IMR-90 (cell line): ENCODE data around the gene DDX52. TPM values are rescaled to one million over a fixed set of nuclear protein-coding genes. Genes with fewer than 3 reads are reported as not detected.

Experiments
- ATAC-seq: fragments of 200-7000 bp; cut with Tn5 transposase; 2 replicates; pipeline ENCODE4 v1.9.1; 2020; ENCODE audit warnings: low read depth, mild to moderate bottlenecking, moderate library complexity
- BruUV-seq: library from RNA; stranded (reverse); fragments of 400-500 nt; replicated peaks from 2 replicates; lab custom pipeline; 2021; lab: Mats Ljungman, UMichigan
- CTCF ChIA-PET: fragments of 300-600 bp; formaldehyde crosslinking; extraction: SDS; loops from one replicate; lab custom pipeline; 2021; ENCODE audit warnings: antibody characterized with exemption; lab: Yijun Ruan, JAX
- POLR2A ChIA-PET: fragments of 300-600 bp; sonication (Branson Sonifier 250); formaldehyde crosslinking; loops from one replicate; lab custom pipeline; 2022; ENCODE audit warnings: antibody characterized with exemption; ENCODE audit not compliant: unreplicated experiment; lab: Charles Lee
- DNase-seq: peaks from one replicate; pipeline ENCODE4 v3.0.0; 2013
- H2AFZ ChIP-seq: replicated peaks from 2 replicates; pipeline ENCODE3; 2013; ENCODE audit warnings: low read length, mild to moderate bottlenecking; ENCODE audit not compliant: poor library complexity
- H2AK5ac ChIP-seq: 2 replicates; pipeline ENCODE4 v1.6.1; 2013; ENCODE audit warnings: low read depth, low read length, inconsistent platforms
- H2AK9ac ChIP-seq: replicated peaks from 2 replicates; pipeline ENCODE3; 2013; ENCODE audit warnings: mild to moderate bottlenecking, low read depth, low read length, moderate library complexity; ENCODE audit not compliant: poor library complexity
- H2BK120ac ChIP-seq: 2 replicates; pipeline ENCODE4 v1.6.1; 2013; ENCODE audit warnings: low read depth, low read length, inconsistent platforms
- H2BK15ac ChIP-seq: 3 replicates; pipeline ENCODE4 v1.6.1; 2013; ENCODE audit warnings: low read depth, low read length, inconsistent platforms
- H2BK20ac ChIP-seq: 2 replicates; pipeline ENCODE4 v1.6.1; 2013; ENCODE audit warnings: low read depth, mild to moderate bottlenecking, inconsistent platforms, low read length, moderate library complexity
- H2BK5ac ChIP-seq: 2 replicates; pipeline ENCODE4 v1.6.1; 2013; ENCODE audit warnings: mild to moderate bottlenecking, low read depth, low read length, inconsistent platforms; ENCODE audit not compliant: poor library complexity, severe bottlenecking
- H3K14ac ChIP-seq: replicated peaks from 2 replicates; pipeline ENCODE4 v1.6.1; 2013; ENCODE audit warnings: low read depth, low read length, inconsistent platforms
- H3K18ac ChIP-seq: 2 replicates; pipeline ENCODE4 v1.6.1; 2013; ENCODE audit warnings: low read depth, low read length, control low read depth
- H3K23ac ChIP-seq: 2 replicates; pipeline ENCODE4 v1.6.1; 2013; ENCODE audit warnings: low read depth, low read length, inconsistent platforms
- H3K27ac ChIP-seq: 2 replicates; pipeline ENCODE4 v1.5.1; 2013; ENCODE audit warnings: mild to moderate bottlenecking, control low read depth, low read length; ENCODE audit not compliant: insufficient read depth
- H3K27me3 ChIP-seq: 2 replicates; pipeline ENCODE4 v1.6.1; 2013; ENCODE audit warnings: low read length; ENCODE audit not compliant: control insufficient read depth, insufficient read depth
- H3K36me3 ChIP-seq: 2 replicates; pipeline ENCODE4 v1.6.1; 2013; ENCODE audit warnings: low read length, mixed read lengths; ENCODE audit not compliant: control insufficient read depth, insufficient read depth
- H3K4ac ChIP-seq: 2 replicates; pipeline ENCODE4 v1.6.1; 2013; ENCODE audit warnings: low read depth, low read length, inconsistent platforms
- H3K4me1 ChIP-seq: 2 replicates; pipeline ENCODE4 v1.6.1; 2013; ENCODE audit warnings: low read length, mixed read lengths; ENCODE audit not compliant: control insufficient read depth, insufficient read depth
- H3K4me2 ChIP-seq: 2 replicates; pipeline ENCODE4 v1.6.1; 2013; ENCODE audit warnings: low read depth, mild to moderate bottlenecking, control low read depth, low read length, moderate library complexity
- H3K4me3 ChIP-seq: 2 replicates; pipeline ENCODE4 v1.5.1; 2013; ENCODE audit warnings: low read depth, mild to moderate bottlenecking, control low read depth, low read length, moderate library complexity; ENCODE audit not compliant: insufficient read depth
- H3K56ac ChIP-seq: 2 replicates; pipeline ENCODE4 v1.6.1; 2013; ENCODE audit warnings: low read length, inconsistent platforms; ENCODE audit not compliant: insufficient read depth; ENCODE audit errors: extremely low read depth
- H3K79me1 ChIP-seq, 2 experiments: 2 replicates each; pipeline ENCODE4 v1.6.1; 2013; ENCODE audit warnings: low read length in 2 of 2, inconsistent platforms in 1 of 2, low read depth in 1 of 2
- H3K9ac ChIP-seq: 2 replicates; pipeline ENCODE4 v1.6.1; 2013; ENCODE audit warnings: low read depth, low read length, control low read depth
- H3K9me1 ChIP-seq: 2 replicates; pipeline ENCODE4 v1.6.1; 2013; ENCODE audit warnings: low read length, inconsistent platforms; ENCODE audit not compliant: insufficient read depth
- H3K9me3 ChIP-seq: 2 replicates; pipeline ENCODE4 v1.6.1; 2013; ENCODE audit warnings: low read length; ENCODE audit not compliant: control insufficient read depth, insufficient read depth
- H4K20me1 ChIP-seq: 2 replicates; pipeline ENCODE4 v1.6.1; 2013; ENCODE audit warnings: low read length, inconsistent platforms; ENCODE audit not compliant: insufficient read depth
- H4K5ac ChIP-seq: 2 replicates; pipeline ENCODE4 v1.6.1; 2013; ENCODE audit warnings: mild to moderate bottlenecking, low read depth, low read length, control low read depth
- H4K8ac ChIP-seq, 2 experiments: 2 replicates each; pipeline ENCODE4 v1.6.1; 2013; ENCODE audit warnings: low read depth in 2 of 2, low read length in 2 of 2, control low read depth in 1 of 2, inconsistent platforms in 1 of 2
- H4K91ac ChIP-seq: 2 replicates; pipeline ENCODE4 v1.6.1; 2013; ENCODE audit warnings: low read depth, low read length, inconsistent platforms; ENCODE audit not compliant: insufficient read depth
- CEBPB ChIP-seq: IDR thresholded peaks from 2 replicates; pipeline ENCODE4 v1.6.1; 2012; ENCODE audit warnings: low read depth, low read length, improper control_type of control experiment
- CHD1 ChIP-seq: IDR thresholded peaks from 2 replicates; pipeline ENCODE4 v1.6.1; 2012; ENCODE audit warnings: low read depth, low read length, improper control_type of control experiment
- MAFK ChIP-seq: IDR thresholded peaks from 2 replicates; pipeline ENCODE4 v1.6.1; 2012; ENCODE audit warnings: low read depth, low read length, improper control_type of control experiment
- MAZ ChIP-seq: IDR thresholded peaks from 2 replicates; pipeline ENCODE4 v1.6.1; 2012; ENCODE audit warnings: low read depth, mild to moderate bottlenecking, low read length, improper control_type of control experiment, moderate library complexity, borderline replicate concordance
- MXI1 ChIP-seq: IDR thresholded peaks from 2 replicates; pipeline ENCODE4 v1.6.1; 2012; ENCODE audit warnings: low read depth, mild to moderate bottlenecking, low read length, moderate library complexity, borderline replicate concordance
- NFE2L2 ChIP-seq: fragments of 150-350 bp; IDR thresholded peaks from 2 replicates; pipeline ENCODE4 v1.6.1; 2016; ENCODE audit warnings: low read depth, mild to moderate bottlenecking, low read length
- POLR2A ChIP-seq: IDR thresholded peaks from 2 replicates; pipeline ENCODE4 v1.6.1; 2012; ENCODE audit warnings: mild to moderate bottlenecking, low read depth, low read length
- RAD21 ChIP-seq: IDR thresholded peaks from 2 replicates; pipeline ENCODE4 v1.6.1; 2012; ENCODE audit warnings: low read length, improper control_type of control experiment
- RCOR1 ChIP-seq: IDR thresholded peaks from 2 replicates; pipeline ENCODE4 v1.6.1; 2012; ENCODE audit warnings: mild to moderate bottlenecking, low read length, improper control_type of control experiment; ENCODE audit not compliant: insufficient replicate concordance
- RFX5 ChIP-seq: IDR thresholded peaks from 2 replicates; pipeline ENCODE4 v1.8.0; 2012; ENCODE audit warnings: low read depth, mild to moderate bottlenecking, low read length, moderate library complexity
- SMC3 ChIP-seq: fragments of 150-350 bp; IDR thresholded peaks from 2 replicates; pipeline ENCODE4 v1.6.1; 2016; ENCODE audit warnings: low read depth, mild to moderate bottlenecking, antibody characterized with exemption, low read length, moderate library complexity
- WGBS, 2 experiments: methylation state at CpG; one replicate each; pipeline versions ENCODE4 v1.1.5 to v1.1.7; 2013; ENCODE audit warnings: missing lambda C conversion rate in 2 of 2; ENCODE audit not compliant: insufficient read length in 1 of 2; ENCODE audit errors: extremely low coverage in 2 of 2; 5-methylcytosine and 5-hydroxymethylcytosine counted together
- dilution Hi-C: fragments of 300-500 bp; cut with HindIII; formaldehyde crosslinking; loops from one replicate; pipeline ENCODE4 v1.14.3; 2018; ENCODE audit warnings: low sequenced_read_pairs; ENCODE audit not compliant: unreplicated experiment
- in situ Hi-C: fragments of 300-500 bp; cut with MboI; formaldehyde crosslinking; loops from 3 replicates; pipeline ENCODE4 v1.14.3; 2019; ENCODE audit warnings: low sequenced_read_pairs, inconsistent platforms, mixed read lengths
- intact Hi-C: fragments of 100-400 bp; cut with micrococcal nuclease; formaldehyde crosslinking; loops from 2 replicates; pipeline ENCODE4 v1.10.0; 2022
- polyA plus RNA-seq, 3 experiments: library from polyadenylated mRNA; depleted of rRNA; stranded (reverse); fragments of >200 nt; gene quantifications; 2 replicates each; pipeline ENCODE4 v1.2.3, GENCODE V29; 2012; ENCODE audit warnings: low replicate concordance in 1 of 3
- total RNA-seq: library from RNA; depleted of rRNA; stranded (reverse); fragments of >200 nt; gene quantifications from 2 replicates; pipeline ENCODE4 v1.2.3, GENCODE V29; 2012
- TF ChIP-seq, protein P1 (sequence below): conservative IDR thresholded peaks from 2 replicates; pipeline ENCODE4 v1.5.1; 2012; ENCODE audit warnings: mild to moderate bottlenecking, low read depth, low read length, improper control_type of control experiment
- TF ChIP-seq, protein P2 (sequence below): fragments of 150-350 bp; IDR thresholded peaks from 2 replicates; pipeline ENCODE4 v1.6.1; 2017; ENCODE audit warnings: mild to moderate bottlenecking, antibody characterized with exemption, low read length, low read depth

The DDX52 gene
- total and polyA plus RNA-seq, 2 of the 4 experiments (the other 2 are of a cell fraction), result 12.5 to 26.7 TPM

DNA sequence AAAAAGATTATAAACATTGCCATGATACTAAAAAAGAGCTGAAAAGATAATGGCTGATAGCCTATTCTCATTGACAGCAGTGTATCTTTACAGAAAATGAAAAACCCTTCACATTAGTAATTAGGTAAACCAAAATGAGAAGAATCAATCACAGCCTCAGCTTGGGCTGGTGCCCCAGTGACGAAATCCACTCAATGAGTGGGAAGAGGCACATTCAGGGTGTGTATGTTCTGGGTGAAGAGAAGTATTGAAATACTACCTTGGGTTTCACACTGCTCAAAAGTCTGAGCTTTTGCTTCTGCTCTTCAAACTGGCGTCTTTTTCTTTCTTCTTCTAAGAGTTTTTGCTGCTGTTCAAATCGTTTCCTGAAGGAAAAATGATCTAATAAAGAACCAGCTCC, 58.2 kb downstream of the DDX52 start:
- Histone ChIP-seq H3K4me1 (no peaks in the 10 kb centered on the region), H4K8ac (no peak overlapping the region), H4K91ac (no peak overlapping the region), H4K20me1 (peaks cover 8% of the 10 kb centered on the region; the same call in 1 of the 2 replicates), H3K23ac (no peak overlapping the region), H3K56ac (no peak overlapping the region), H2BK120ac (no peak overlapping the region), H2BK5ac (no peak overlapping the region), H3K9me1 (peaks cover 5% of the 10 kb centered on the region), H3K36me3 (peaks cover 37% of the 10 kb centered on the region), H3K4me2 (no peak overlapping the region), H3K79me1 (peaks cover 21 to 29% of the 10 kb centered on the region in 2 experiments), H2BK20ac (no peak overlapping the region), H3K4ac (no peak overlapping the region), H3K27me3 (no peaks in the 10 kb centered on the region), H2AFZ (no peak overlapping the region), H3K18ac (no peak overlapping the region), H2BK15ac (no peak overlapping the region), H3K14ac (no peak overlapping the region), H3K4me3 (no peak overlapping the region), H2AK9ac (no peak overlapping the region), H3K9ac (no peak overlapping the region), H4K5ac (no peak overlapping the region), H2AK5ac (no peak overlapping the region), H3K27ac (no peak overlapping the region), H3K9me3 (no peaks in the 10 kb centered on the region)
- no CpG with 5 or more reads among the region's 3 CpGs for WGBS, 2 experiments
- POLR2A ChIA-PET, result no interaction called here
- dilution Hi-C loops (no loop called here), intact Hi-C loops (no loop called here), in situ Hi-C loops (no loop called here)
- DNase-seq (no peak), ATAC-seq (no peak)
- BruUV-seq, result no TSS peak
- CTCF ChIA-PET, result no interaction called here
- no peak for TF ChIP-seq NFE2L2
- TF ChIP-seq CHD1, result no peak
- TF ChIP-seq RFX5, result no peak
- TF ChIP-seq SMC3, result no peak
- TF ChIP-seq CEBPB, result no peak
- TF ChIP-seq RAD21, result no peak
- TF ChIP-seq, protein P1, sequence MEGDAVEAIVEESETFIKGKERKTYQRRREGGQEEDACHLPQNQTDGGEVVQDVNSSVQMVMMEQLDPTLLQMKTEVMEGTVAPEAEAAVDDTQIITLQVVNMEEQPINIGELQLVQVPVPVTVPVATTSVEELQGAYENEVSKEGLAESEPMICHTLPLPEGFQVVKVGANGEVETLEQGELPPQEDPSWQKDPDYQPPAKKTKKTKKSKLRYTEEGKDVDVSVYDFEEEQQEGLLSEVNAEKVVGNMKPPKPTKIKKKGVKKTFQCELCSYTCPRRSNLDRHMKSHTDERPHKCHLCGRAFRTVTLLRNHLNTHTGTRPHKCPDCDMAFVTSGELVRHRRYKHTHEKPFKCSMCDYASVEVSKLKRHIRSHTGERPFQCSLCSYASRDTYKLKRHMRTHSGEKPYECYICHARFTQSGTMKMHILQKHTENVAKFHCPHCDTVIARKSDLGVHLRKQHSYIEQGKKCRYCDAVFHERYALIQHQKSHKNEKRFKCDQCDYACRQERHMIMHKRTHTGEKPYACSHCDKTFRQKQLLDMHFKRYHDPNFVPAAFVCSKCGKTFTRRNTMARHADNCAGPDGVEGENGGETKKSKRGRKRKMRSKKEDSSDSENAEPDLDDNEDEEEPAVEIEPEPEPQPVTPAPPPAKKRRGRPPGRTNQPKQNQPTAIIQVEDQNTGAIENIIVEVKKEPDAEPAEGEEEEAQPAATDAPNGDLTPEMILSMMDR, result no peak
- TF ChIP-seq, protein P2, sequence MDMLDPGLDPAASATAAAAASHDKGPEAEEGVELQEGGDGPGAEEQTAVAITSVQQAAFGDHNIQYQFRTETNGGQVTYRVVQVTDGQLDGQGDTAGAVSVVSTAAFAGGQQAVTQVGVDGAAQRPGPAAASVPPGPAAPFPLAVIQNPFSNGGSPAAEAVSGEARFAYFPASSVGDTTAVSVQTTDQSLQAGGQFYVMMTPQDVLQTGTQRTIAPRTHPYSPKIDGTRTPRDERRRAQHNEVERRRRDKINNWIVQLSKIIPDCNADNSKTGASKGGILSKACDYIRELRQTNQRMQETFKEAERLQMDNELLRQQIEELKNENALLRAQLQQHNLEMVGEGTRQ, result no peak
- TF ChIP-seq POLR2A, result no peak
- no peak for TF ChIP-seq MAZ
- TF ChIP-seq RCOR1, result no peak
- TF ChIP-seq MAFK, result no peak
- TF ChIP-seq MXI1, result no peak
